K562 (cell line): ENCODE measurements around the gene PSMA2.

Experiments
- KDM1A ChIP-seq, 2 experiments: fragments of 450-650 bp; IDR thresholded peaks; 2 replicates each; pipeline ENCODE4 v1.6.1; 2016; ENCODE audit warnings: mild to moderate bottlenecking in 2 of 2
- MAFK ChIP-seq: IDR thresholded peaks from 2 replicates; pipeline ENCODE4 v1.6.1; 2011; ENCODE audit warnings: low read length, improper control_type of control experiment
- NR3C1 ChIP-seq: sonication (generic); formaldehyde crosslinking; IDR thresholded peaks from 2 replicates; pipeline ENCODE4 v1.8.1; 2022; ENCODE audit warnings: missing genetic modification reagents
- SP2 ChIP-seq: IDR thresholded peaks from 2 replicates; pipeline ENCODE4 v1.6.1; 2011; ENCODE audit warnings: mild to moderate bottlenecking, low read depth, low read length, moderate library complexity; ENCODE audit not compliant: poor library complexity, severe bottlenecking; ENCODE audit errors: extremely low read depth
- ZNF347 ChIP-seq: fragments of 450-650 bp; formaldehyde crosslinking; IDR thresholded peaks from 2 replicates; pipeline ENCODE4 v1.4.0; 2020; ENCODE audit warnings: low read depth, mild to moderate bottlenecking, moderate library complexity

DNA sequence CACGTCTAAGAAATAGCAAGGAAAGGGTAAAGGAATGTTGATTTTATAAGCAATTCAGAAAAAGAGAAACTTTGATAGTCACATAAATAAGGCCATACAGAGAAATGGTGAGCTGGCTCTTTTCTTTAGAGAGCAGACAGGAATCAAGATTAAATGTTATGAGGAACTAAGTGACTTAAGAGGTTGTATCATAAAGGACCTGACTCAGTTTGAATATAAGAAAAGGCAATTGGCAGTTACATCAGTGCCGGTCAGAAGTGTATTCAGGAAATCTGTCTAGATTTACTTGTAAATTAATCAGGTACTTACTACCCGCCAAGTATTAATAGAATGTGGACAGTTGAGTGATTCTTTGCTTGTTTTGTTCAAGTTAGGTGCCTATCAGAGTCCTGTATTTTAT is 2.3 kb upstream of the PSMA2 start:
- TF ChIP-seq KDM1A (IDR thresholded peaks at IDR 0.05) = no peak
- TF ChIP-seq NR3C1 (CRISPR knock-in tag) = no peak
- no peak for TF ChIP-seq MAFK
- TF ChIP-seq ZNF347 (CRISPR knock-in tag) = no peak
- TF ChIP-seq SP2 = no peak
